ENCODE results near the gene ANKRD13C. TPM values are rescaled to one million over a fixed set of nuclear protein-coding genes. Genes with fewer than 3 reads are reported as not detected.

The ANKRD13C gene
- total RNA-seq, 1 donor from 2014 or later = 30.2 TPM

DNA sequence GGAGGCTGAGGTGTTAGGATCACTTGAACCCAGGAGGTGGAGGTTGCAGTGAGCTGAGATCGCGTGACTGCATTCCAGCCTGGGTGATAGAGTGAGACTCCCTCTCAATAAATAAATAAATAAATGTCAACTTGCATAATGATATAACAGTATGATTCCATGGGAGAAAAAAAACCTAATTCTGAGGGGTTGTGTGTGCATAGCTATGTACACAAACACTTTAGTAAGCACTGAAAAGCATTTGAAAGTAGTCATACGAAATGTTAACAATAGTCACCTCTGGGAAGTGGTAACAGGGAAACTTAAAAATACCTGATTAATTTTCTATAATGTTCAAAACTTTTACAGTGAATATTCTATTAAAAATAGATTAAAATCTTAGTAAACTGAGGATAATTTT lies 43.2 kb downstream of the ANKRD13C start:
- peaks cover 4 to 14% of the 10 kb centered on the region in 2 donors for H3K36me3 ChIP-seq
- H3K4me3 ChIP-seq = no peak overlapping the region
- no peaks in the 10 kb centered on the region for H3K4me1 ChIP-seq
- DNase-seq (ENCODE audit: low spot score in 2 of 2) = no peak
- intact Hi-C loops (cut with DNase I) = no loop called here
- H3K9me3 ChIP-seq = no peaks in the 10 kb centered on the region
- H3K27ac ChIP-seq = no peak overlapping the region
- H3K27me3 ChIP-seq = no peaks in the 10 kb centered on the region
- TF ChIP-seq CTCF (IDR thresholded peaks at IDR 0.05) = no peak

DNA sequence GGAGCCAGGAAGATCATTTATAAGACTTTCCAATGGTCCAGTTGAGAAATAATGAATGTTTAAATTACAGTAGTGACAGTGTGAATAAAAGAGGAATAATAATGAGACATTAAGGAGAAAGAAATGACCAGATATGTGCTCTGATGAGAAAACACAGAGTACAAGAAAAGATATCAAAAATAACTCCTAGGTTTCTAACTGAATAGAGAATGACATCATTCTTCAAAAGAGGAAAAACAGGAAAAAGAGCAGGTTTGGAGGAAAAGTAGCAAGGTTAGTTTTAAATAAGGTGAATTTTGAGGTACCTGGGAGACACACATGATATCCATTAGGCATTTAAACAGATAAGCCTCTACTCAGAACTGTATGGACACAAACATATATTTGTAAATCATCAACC lies 55.0 kb downstream of the ANKRD13C start:
- no peak overlapping the region for H3K27ac ChIP-seq
- TF ChIP-seq CTCF (IDR thresholded peaks at IDR 0.05) = no peak
- no peaks in the 10 kb centered on the region for H3K4me1 ChIP-seq
- no peaks in the 10 kb centered on the region for H3K27me3 ChIP-seq
- intact Hi-C loops (cut with DNase I) = no loop called here
- H3K4me3 ChIP-seq = no peak overlapping the region
- DNase-seq (ENCODE audit: low spot score in 2 of 2) = no peak
- H3K36me3 ChIP-seq = peaks cover 13 to 37% of the 10 kb centered on the region in 2 donors
- H3K9me3 ChIP-seq = no peaks in the 10 kb centered on the region

- Histone ChIP-seq H3K27me3 (no peaks in the 10 kb centered on the region), H3K36me3 (peaks cover 33 to 50% of the 10 kb centered on the region in 2 donors), H3K27ac (no peak overlapping the region), H3K9me3 (no peaks in the 10 kb centered on the region), H3K4me3 (no peak overlapping the region), H3K4me1 (no peaks in the 10 kb centered on the region)
- no peak for DNase-seq (ENCODE audit: low spot score in 2 of 2)
- intact Hi-C loops (cut with DNase I) = no loop called here
- TF ChIP-seq CTCF (IDR thresholded peaks at IDR 0.05) = no peak
Measured at GRCh38 chr1:70295749-70296148, 58.8 kb downstream of the ANKRD13C start.

GRCh38 chr1:70293186-70293843 lies 61.2 kb downstream of the ANKRD13C start:
- no peak for TF ChIP-seq CTCF (IDR thresholded peaks at IDR 0.05)
- Histone ChIP-seq H3K4me3 (no peak overlapping the region), H3K4me1 (no peaks in the 10 kb centered on the region), H3K9me3 (no peaks in the 10 kb centered on the region), H3K36me3 (peaks cover 33 to 45% of the 10 kb centered on the region in 2 donors), H3K27ac (no peak overlapping the region), H3K27me3 (no peaks in the 10 kb centered on the region)
- no peak for DNase-seq (ENCODE audit: low spot score in 2 of 2)
- intact Hi-C loops (cut with DNase I) = no loop called here

GRCh38 chr1:70290218-70290617 lies 64.3 kb downstream of the ANKRD13C start:
- no peaks in the 10 kb centered on the region for H3K4me1 ChIP-seq
- intact Hi-C loops (cut with DNase I) = no loop called here
- no peak overlapping the region for H3K4me3 ChIP-seq
- TF ChIP-seq CTCF (IDR thresholded peaks at IDR 0.05) = no peak
- H3K9me3 ChIP-seq = no peaks in the 10 kb centered on the region
- H3K27ac ChIP-seq = no peak overlapping the region
- DNase-seq (ENCODE audit: low spot score in 2 of 2) = no peak
- peaks cover 33 to 36% of the 10 kb centered on the region in 2 donors for H3K36me3 ChIP-seq
- H3K27me3 ChIP-seq = no peaks in the 10 kb centered on the region

- no peaks in the 10 kb centered on the region for H3K9me3 ChIP-seq
- H3K27ac ChIP-seq = no peak overlapping the region
- peaks cover 26 to 31% of the 10 kb centered on the region in 2 donors for H3K36me3 ChIP-seq
- H3K4me1 ChIP-seq = no peaks in the 10 kb centered on the region
- no peak for TF ChIP-seq CTCF (IDR thresholded peaks at IDR 0.05)
- no peak for DNase-seq (ENCODE audit: low spot score in 2 of 2)
- no peaks in the 10 kb centered on the region for H3K27me3 ChIP-seq
- H3K4me3 ChIP-seq = no peak overlapping the region
- intact Hi-C loops (cut with DNase I) = no loop called here
Measured at GRCh38 chr1:70288166-70288565, 66.4 kb downstream of the ANKRD13C start.
